ENCODE results near the gene KRT82.
"Not testable (repeated sequence)": the region's sequence is repeated elsewhere in the genome, so short reads cannot be mapped to it uniquely, and the experiment has no call there.

Gene KRT82

DNA sequence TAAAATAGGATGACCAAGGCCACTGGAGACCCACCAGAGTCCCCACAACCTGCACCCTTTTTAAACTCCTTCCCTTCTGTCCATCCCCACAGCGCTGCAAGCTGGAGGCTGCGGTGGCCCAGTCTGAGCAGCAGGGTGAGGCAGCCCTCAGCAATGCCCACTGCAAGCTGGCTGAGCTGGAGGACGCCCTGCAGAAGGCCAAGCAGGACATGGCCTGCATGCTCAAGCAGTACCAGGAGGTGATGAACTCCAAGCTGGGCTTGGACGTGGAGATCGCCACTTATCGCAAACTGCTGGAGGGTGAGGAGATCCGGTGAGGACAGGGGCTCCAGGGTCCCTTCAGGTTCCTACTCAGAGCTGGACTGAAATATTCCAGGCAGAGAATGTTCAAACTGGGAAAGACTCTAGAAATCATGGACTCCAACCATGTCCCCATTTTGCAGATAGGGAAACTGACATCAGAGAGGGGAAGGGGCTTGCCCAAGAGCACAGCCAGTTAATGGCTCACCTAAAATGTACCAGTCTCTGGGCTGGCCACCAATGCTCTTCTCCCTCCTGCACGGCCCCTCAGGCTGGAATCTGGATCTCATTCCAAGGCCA is 56.0 kb downstream of the KRT82 start:
- Histone ChIP-seq H3K4me1 (ENCODE audit: control insufficient read depth, insufficient read depth, low read length) (peaks cover 57% of the 10 kb centered on the region), H3K4me3 (ENCODE audit: low read length) (no peak overlapping the region), H3K9ac (ENCODE audit: low read length) (no peak overlapping the region), H3K9me3 (ENCODE audit: control insufficient read depth, low read length) (no peaks in the 10 kb centered on the region), H3K36me3 (ENCODE audit: control insufficient read depth, insufficient read depth, low read length) (no peaks in the 10 kb centered on the region), H3K27me3 (ENCODE audit: control insufficient read depth, insufficient read depth, low read length) (no peaks in the 10 kb centered on the region)

DNA sequence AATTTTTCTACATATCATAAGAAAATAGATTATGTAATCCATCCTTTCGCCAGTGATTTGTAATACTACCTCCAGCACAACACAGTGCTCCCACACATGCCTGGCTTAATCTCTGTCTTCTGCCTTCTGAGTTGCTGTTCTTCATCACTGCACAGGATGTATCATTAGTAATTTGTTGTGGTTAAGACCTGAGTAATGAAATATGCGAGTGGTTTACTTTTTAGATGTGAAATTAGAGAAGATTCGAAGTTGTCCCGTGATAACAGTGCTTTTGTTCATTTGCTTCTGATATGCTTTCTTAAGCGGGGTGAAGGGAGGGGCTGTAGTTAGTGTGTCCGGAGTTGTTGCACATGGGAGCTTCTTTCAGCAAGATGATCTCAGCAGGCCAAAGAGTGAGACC is 56.9 kb downstream of the KRT82 start:
- Histone ChIP-seq H3K9ac (ENCODE audit: low read length) (no peak overlapping the region), H3K9me3 (ENCODE audit: control insufficient read depth, low read length) (no peaks in the 10 kb centered on the region), H3K27me3 (ENCODE audit: control insufficient read depth, insufficient read depth, low read length) (no peaks in the 10 kb centered on the region), H3K4me3 (ENCODE audit: low read length) (no peak overlapping the region), H3K36me3 (ENCODE audit: control insufficient read depth, insufficient read depth, low read length) (no peaks in the 10 kb centered on the region), H3K4me1 (ENCODE audit: control insufficient read depth, insufficient read depth, low read length) (peaks cover 67% of the 10 kb centered on the region)

DNA sequence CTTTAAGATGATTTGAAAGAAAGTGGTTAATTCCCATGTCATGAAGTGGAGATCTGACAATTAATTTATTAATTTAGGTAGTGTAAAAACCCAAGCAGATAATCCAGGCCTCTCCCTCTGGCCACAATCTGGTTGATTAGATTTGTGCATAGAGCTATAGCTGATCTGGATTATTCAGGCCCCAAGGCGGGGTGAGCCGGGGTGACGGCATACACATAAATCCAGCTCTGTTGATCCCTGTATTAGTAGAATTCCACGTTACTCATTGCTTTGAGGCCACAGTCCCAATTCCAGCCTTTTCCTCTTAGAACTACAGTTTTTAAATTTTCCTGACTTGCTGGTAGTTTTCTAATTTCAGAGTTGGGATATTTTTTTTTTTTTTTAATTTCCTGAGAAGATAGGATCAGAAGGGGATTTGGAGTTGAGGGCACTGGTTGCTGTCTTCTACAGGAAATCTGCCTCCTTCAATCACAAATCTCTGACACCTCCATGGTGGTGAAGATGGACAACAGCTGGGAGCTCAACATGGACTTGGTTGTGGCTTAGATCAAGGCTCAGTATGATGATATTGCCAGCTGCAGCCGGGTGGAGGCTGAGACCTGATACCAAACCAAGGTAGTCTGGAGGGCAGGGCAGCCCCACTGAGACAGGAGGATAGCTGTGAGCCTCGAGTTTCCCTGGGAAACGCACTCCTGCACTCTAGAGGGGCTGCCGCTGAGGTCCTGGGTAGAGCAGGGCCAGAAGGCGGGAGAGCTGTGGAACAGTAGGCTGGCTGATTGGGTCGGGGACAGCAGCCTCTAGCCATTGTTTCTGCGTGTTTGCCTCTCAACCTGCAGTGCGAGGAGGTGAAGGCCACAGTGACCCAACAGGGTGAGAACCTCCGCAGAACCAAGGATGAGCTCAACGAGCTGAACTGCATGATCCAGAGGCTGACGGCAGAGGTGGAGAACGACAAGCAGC is 58.3 kb downstream of the KRT82 start:
- Histone ChIP-seq H3K4me3 (ENCODE audit: low read length) (no peak overlapping the region), H3K9ac (ENCODE audit: low read length) (peak overlapping the region; percentile 47), H3K4me1 (ENCODE audit: control insufficient read depth, insufficient read depth, low read length) (peaks cover 67% of the 10 kb centered on the region), H3K27me3 (ENCODE audit: control insufficient read depth, insufficient read depth, low read length) (no peaks in the 10 kb centered on the region), H3K9me3 (ENCODE audit: control insufficient read depth, low read length) (no peaks in the 10 kb centered on the region), H3K36me3 (ENCODE audit: control insufficient read depth, insufficient read depth, low read length) (no peaks in the 10 kb centered on the region)

DNA sequence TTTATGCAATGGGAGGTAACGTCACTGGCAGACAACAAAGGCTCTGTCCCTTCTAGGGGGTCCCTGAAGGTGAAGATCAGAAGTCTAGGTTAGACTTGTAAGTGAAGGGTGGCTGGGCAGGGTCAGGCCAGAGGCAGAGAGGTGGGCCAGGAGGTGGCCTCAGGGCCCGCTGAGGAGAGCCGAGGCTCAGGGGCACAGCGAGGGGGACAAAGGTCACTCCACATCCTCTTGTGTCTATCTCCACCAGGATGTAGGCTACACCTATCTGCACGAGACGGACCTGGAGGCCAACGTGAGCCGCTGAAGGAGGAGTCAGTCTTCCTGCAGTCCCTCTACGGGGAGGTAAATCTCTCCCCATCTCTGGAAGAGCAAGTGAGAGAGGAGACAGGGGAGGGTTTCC is 59.1 kb downstream of the KRT82 start:
- Histone ChIP-seq H3K4me1 (ENCODE audit: control insufficient read depth, insufficient read depth, low read length) (peaks cover 62% of the 10 kb centered on the region), H3K27me3 (ENCODE audit: control insufficient read depth, insufficient read depth, low read length) (peaks cover 4% of the 10 kb centered on the region), H3K4me3 (ENCODE audit: low read length) (no peak overlapping the region), H3K9me3 (ENCODE audit: control insufficient read depth, low read length) (no peaks in the 10 kb centered on the region), H3K36me3 (ENCODE audit: control insufficient read depth, insufficient read depth, low read length) (no peaks in the 10 kb centered on the region), H3K9ac (ENCODE audit: low read length) (peak overlapping the region; percentile 47)

DNA sequence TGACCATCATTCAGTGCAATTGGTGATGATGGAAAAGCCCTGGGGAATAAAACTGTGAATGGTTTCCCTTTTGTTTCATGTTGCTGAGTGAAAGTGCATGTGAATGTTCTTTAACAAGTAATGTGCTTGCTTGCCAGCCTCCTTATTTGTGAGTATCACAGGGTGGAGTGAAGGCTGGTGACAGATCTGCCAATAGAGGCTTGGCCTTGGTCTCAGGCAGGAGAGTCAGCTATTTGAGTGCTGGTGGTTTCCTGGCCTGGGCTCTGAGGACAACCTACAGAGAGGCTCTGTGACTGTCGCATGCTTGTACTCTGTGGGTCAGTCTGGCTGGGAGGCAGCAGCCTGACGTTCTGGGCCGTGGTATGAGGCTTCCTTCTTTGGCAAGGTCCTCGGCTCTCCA is 59.5 kb downstream of the KRT82 start:
- H3K9ac ChIP-seq (ENCODE audit: low read length) = peak overlapping the region; percentile 47
- peaks cover 57% of the 10 kb centered on the region for H3K4me1 ChIP-seq (ENCODE audit: control insufficient read depth, insufficient read depth, low read length)
- H3K9me3 ChIP-seq (ENCODE audit: control insufficient read depth, low read length) = no peaks in the 10 kb centered on the region
- H3K36me3 ChIP-seq (ENCODE audit: control insufficient read depth, insufficient read depth, low read length) = no peaks in the 10 kb centered on the region
- H3K27me3 ChIP-seq (ENCODE audit: control insufficient read depth, insufficient read depth, low read length) = peaks cover 4% of the 10 kb centered on the region
- no peak overlapping the region for H3K4me3 ChIP-seq (ENCODE audit: low read length)

DNA sequence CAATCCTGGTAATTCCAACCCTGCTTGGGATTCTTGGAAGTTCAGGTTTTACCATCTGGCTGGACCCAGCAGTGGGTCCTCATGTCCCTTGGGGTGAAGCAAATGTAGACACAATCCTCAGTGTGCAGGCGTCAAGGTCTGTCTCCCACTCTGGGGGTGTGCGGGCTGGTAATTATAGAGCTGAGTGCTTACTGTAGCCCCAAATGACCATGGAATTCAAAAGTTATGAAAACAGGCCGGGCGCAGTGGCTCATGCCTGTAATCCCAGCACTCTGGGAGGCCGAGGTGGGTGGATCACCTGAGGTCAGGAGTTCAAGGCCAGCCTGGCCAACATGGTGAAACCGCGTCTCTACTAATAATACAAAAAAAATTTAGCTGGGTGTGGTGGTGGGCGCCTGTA is 61.1 kb downstream of the KRT82 start:
- H3K4me1 ChIP-seq (ENCODE audit: control insufficient read depth, insufficient read depth, low read length) = peaks cover 42% of the 10 kb centered on the region
- not testable (repeated sequence) for H3K9ac ChIP-seq (ENCODE audit: low read length); H3K4me3 ChIP-seq (ENCODE audit: low read length); H3K27me3 ChIP-seq (ENCODE audit: control insufficient read depth, insufficient read depth, low read length); H3K36me3 ChIP-seq (ENCODE audit: control insufficient read depth, insufficient read depth, low read length); H3K9me3 ChIP-seq (ENCODE audit: control insufficient read depth, low read length)

DNA sequence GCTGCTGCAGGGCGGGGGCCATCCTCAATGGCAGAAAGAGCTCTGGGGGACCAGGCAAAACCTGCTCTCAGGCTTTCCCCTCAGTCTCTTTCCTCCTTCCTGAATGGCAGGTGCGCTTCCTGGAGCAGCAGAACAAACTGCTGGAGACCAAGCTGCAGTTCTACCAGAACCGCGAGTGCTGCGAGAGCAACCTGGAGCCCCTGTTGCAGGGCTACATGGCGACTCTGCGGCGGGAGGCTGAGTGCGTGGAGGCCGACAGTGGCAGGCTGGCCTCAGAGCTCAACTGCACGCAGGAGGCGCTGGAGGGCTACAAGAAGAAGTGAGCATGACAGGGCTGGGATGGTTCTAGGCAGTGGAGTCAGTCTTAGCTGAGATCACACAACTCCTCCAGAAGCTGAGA is 62.0 kb downstream of the KRT82 start:
- no peak overlapping the region for H3K9ac ChIP-seq (ENCODE audit: low read length)
- no peaks in the 10 kb centered on the region for H3K36me3 ChIP-seq (ENCODE audit: control insufficient read depth, insufficient read depth, low read length)
- no peaks in the 10 kb centered on the region for H3K9me3 ChIP-seq (ENCODE audit: control insufficient read depth, low read length)
- H3K4me1 ChIP-seq (ENCODE audit: control insufficient read depth, insufficient read depth, low read length) = peaks cover 40% of the 10 kb centered on the region
- no peak overlapping the region for H3K4me3 ChIP-seq (ENCODE audit: low read length)
- H3K27me3 ChIP-seq (ENCODE audit: control insufficient read depth, insufficient read depth, low read length) = peaks cover 4% of the 10 kb centered on the region
